ENCODE data around the gene ZNF438.
"Not testable (repeated sequence)": the region's sequence is repeated elsewhere in the genome, so short reads cannot be mapped to it uniquely, and the experiment has no call there.

Gene ZNF438

DNA sequence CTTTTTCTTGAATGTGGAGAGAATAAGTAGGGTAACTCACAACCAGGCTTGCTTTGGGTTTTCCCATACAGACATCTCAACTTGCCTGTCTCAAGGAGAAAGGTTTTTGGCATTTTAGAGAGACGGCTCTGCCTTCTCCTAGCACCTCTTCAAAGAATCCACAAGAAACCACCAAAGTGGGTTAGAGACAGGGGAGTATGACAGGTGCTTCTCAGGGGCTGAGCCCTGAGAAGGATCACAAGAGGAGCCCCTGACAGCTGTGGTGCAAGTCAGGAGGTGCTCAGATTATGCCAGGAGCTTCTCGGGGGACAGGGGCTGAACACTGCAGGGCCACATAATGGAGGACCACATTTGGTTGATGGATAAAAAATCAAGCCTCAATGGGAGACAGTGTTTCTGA lies 231.3 kb downstream of the ZNF438 start:
- no peak for DNase-seq (ENCODE audit: extremely low read depth, low read depth)
- TF ChIP-seq, protein P1, sequence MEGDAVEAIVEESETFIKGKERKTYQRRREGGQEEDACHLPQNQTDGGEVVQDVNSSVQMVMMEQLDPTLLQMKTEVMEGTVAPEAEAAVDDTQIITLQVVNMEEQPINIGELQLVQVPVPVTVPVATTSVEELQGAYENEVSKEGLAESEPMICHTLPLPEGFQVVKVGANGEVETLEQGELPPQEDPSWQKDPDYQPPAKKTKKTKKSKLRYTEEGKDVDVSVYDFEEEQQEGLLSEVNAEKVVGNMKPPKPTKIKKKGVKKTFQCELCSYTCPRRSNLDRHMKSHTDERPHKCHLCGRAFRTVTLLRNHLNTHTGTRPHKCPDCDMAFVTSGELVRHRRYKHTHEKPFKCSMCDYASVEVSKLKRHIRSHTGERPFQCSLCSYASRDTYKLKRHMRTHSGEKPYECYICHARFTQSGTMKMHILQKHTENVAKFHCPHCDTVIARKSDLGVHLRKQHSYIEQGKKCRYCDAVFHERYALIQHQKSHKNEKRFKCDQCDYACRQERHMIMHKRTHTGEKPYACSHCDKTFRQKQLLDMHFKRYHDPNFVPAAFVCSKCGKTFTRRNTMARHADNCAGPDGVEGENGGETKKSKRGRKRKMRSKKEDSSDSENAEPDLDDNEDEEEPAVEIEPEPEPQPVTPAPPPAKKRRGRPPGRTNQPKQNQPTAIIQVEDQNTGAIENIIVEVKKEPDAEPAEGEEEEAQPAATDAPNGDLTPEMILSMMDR (IDR thresholded peaks at IDR 0.05; ENCODE audit: low read depth, low read length): no peak

DNA sequence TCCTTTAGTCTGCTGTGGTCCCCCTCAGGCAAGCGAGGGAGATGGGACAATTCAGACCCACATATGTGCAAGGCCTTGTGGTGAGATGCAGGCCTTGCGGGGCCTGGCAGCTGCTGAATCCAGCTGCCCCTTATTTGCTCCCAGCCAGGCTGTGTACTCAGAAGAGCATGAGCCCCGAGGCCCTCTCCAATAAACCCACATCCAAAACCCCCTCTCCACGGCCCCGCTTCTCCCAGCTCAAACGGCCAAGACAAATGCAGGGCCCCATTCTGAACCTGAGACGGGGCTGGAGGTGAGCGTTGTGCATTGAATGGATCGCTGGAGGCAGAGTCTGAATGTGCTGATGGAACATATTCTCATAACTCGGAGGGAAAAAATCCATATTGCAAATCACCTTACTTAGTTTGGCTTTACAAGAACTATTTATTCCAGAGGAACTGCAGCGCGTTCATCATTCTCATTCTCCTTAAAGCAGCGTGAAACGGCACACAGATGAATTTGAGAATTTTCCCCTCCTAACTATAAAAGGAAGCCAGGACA lies 232.9 kb downstream of the ZNF438 start:
- TF ChIP-seq, protein P1 (IDR thresholded peaks at IDR 0.05; ENCODE audit: low read depth, low read length): no peak
- no peak for DNase-seq (ENCODE audit: extremely low read depth, low read depth)

DNA sequence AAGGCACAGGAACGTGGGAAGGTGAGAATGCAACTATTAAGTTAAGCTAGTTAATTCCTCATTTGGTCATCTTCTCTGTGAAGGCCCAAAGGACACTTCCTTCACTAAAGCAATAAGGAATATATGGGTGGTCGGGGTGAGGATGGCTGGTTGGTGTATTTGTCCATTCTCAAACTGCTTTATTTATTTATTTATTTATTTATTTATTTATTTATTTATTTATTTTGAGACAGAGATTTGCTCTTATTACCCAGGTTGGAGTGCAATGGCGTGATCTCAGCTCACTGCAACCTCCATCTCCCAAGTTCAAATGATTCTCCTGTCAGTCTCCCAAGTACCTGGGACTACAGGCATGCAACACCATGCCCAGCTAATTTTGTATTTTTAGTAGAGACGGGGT lies 236.6 kb downstream of the ZNF438 start:
- not testable (repeated sequence) for DNase-seq (ENCODE audit: extremely low read depth, low read depth)
